Sigmoid colon (tissue), 4 donors: ENCODE data around the gene ADAD1.

ENCODE experiments used
- CTCF ChIP-seq, 4 experiments: fragments of 450-650 bp in 3 of 4; fragments of 200-600 bp in 1 of 4; IDR thresholded peaks; one replicate each; pipeline ENCODE4 v1.5.1; 2016 to 2019; ENCODE audit warnings: antibody characterized with exemption in 4 of 4, mild to moderate bottlenecking in 3 of 4, moderate library complexity in 2 of 4
- EP300 ChIP-seq, 4 donors: sonication (generic); formaldehyde crosslinking; IDR thresholded peaks; one replicate each; pipeline ENCODE4 v1.6.1; 2017; ENCODE audit warnings: antibody characterized with exemption in 4 of 4
- POLR2A ChIP-seq, 2 donors: fragments of 450-650 bp; IDR thresholded peaks; one replicate each; pipeline ENCODE4 v1.6.1; 2016; ENCODE audit warnings: antibody characterized with exemption in 2 of 2, mild to moderate bottlenecking in 2 of 2, moderate library complexity in 2 of 2
- POLR2AphosphoS5 ChIP-seq, 4 donors: sonication (generic); formaldehyde crosslinking; IDR thresholded peaks; one replicate each; pipeline ENCODE4 v1.6.1; 2017; ENCODE audit warnings: antibody characterized with exemption in 4 of 4

GRCh38 chr4:122412547-122412946 lies 33.7 kb downstream of the ADAD1 start:
- TF ChIP-seq POLR2A (IDR thresholded peaks at IDR 0.05) (no peak), CTCF (IDR thresholded peaks at IDR 0.05) (no peak), POLR2AphosphoS5 (IDR thresholded peaks at IDR 0.05) (no peak), EP300 (IDR thresholded peaks at IDR 0.05) (no peak)
